ENCODE measurements around the gene SCAI. TPM values are rescaled to one million over a fixed set of nuclear protein-coding genes. Genes with fewer than 3 reads are reported as not detected.

The SCAI gene
- total RNA-seq, 4 donors from 2014 or later = 10.4 to 13.4 (median 12.5) TPM

GRCh38 chr9:125134976-125135375 lies 8.4 kb downstream of the SCAI start:
- TF ChIP-seq, protein P1, sequence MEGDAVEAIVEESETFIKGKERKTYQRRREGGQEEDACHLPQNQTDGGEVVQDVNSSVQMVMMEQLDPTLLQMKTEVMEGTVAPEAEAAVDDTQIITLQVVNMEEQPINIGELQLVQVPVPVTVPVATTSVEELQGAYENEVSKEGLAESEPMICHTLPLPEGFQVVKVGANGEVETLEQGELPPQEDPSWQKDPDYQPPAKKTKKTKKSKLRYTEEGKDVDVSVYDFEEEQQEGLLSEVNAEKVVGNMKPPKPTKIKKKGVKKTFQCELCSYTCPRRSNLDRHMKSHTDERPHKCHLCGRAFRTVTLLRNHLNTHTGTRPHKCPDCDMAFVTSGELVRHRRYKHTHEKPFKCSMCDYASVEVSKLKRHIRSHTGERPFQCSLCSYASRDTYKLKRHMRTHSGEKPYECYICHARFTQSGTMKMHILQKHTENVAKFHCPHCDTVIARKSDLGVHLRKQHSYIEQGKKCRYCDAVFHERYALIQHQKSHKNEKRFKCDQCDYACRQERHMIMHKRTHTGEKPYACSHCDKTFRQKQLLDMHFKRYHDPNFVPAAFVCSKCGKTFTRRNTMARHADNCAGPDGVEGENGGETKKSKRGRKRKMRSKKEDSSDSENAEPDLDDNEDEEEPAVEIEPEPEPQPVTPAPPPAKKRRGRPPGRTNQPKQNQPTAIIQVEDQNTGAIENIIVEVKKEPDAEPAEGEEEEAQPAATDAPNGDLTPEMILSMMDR (IDR thresholded peaks at IDR 0.05) = no peak
- TF ChIP-seq POLR2A (IDR thresholded peaks at IDR 0.05) = no peak
- no peaks in the 10 kb centered on the region for H3K36me3 ChIP-seq
- H3K27me3 ChIP-seq = no peaks in the 10 kb centered on the region
- intact Hi-C loops (cut with DNase I) = no loop called here
- no peaks in the 10 kb centered on the region for H3K9me3 ChIP-seq
- H3K27ac ChIP-seq = no peak overlapping the region
- no peaks in the 10 kb centered on the region for H3K4me1 ChIP-seq
- DNase-seq = no peak
- H3K4me3 ChIP-seq (replicated peaks in 1 of 3) = no peak overlapping the region

DNA sequence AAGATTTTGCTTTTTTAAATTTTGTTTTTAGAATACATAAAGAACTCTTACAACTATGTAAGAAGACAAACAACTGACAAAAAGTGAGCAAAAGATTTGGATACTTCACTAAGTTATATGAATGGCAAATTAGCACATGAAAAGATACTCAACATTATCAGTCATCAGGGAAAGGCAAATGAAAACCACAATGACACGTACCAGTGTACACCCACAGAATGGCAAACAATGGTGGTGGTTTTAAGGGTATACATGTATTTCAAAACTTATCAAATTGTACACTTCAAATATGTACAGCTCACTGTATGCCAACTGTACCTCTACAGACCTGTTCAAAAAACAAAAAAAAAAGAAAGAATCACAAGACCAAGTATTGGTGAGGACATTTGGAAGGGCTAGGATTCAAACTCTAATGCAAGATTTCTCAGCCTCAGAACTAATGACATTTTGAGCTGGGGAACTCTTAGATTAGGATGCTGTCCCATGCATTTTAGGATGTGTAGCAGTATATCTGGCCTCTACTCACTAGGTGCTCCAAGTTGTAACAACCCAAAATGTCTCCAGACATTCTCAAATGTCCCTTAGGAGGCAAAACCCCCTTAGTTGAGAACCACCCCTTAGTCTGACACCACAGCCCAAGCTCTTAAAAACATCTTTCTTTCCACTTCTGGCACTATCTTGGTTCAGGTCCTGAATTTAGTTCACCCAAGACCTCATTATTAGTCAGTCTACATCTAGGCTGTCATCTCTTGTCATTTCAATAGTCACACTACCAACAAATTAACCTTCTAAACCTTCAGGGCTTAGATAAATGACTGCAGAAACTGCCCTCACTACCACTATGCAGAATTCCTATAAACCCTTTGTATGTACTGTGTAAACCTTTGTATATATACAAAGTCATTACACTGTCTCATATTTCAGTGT lies 9.7 kb downstream of the SCAI start:
- no peak overlapping the region for H3K4me3 ChIP-seq (replicated peaks in 1 of 3)
- H3K4me1 ChIP-seq = no peaks in the 10 kb centered on the region
- no peak for DNase-seq
- no peak overlapping the region for H3K27ac ChIP-seq
- TF ChIP-seq, protein P1 (IDR thresholded peaks at IDR 0.05) = no peak
- no peak for TF ChIP-seq POLR2A (IDR thresholded peaks at IDR 0.05)
- no peaks in the 10 kb centered on the region for H3K9me3 ChIP-seq
- WGBS, 2 donors = 84 to 100% methylated on average over 1 of the region's 1 CpG
- no peaks in the 10 kb centered on the region for H3K36me3 ChIP-seq
- no peaks in the 10 kb centered on the region for H3K27me3 ChIP-seq
- intact Hi-C loops (cut with DNase I) = no loop called here

- Histone ChIP-seq H3K27me3 (no peaks in the 10 kb centered on the region), H3K4me1 (peaks cover 0 to 3% of the 10 kb centered on the region in 2 donors), H3K4me3 (replicated peaks in 1 of 3) (no peak overlapping the region), H3K9me3 (no peaks in the 10 kb centered on the region), H3K36me3 (no peaks in the 10 kb centered on the region), H3K27ac (no peak overlapping the region)
- no peak for TF ChIP-seq POLR2A (IDR thresholded peaks at IDR 0.05)
- TF ChIP-seq, protein P1 (IDR thresholded peaks at IDR 0.05) = no peak
- WGBS, 2 donors = 73% methylated on average over 6 of the region's 6 CpGs
- intact Hi-C loops (cut with DNase I) = no loop called here
- no peak for DNase-seq
Observed at GRCh38 chr9:125131778-125132177, 11.6 kb downstream of the SCAI start.

DNA sequence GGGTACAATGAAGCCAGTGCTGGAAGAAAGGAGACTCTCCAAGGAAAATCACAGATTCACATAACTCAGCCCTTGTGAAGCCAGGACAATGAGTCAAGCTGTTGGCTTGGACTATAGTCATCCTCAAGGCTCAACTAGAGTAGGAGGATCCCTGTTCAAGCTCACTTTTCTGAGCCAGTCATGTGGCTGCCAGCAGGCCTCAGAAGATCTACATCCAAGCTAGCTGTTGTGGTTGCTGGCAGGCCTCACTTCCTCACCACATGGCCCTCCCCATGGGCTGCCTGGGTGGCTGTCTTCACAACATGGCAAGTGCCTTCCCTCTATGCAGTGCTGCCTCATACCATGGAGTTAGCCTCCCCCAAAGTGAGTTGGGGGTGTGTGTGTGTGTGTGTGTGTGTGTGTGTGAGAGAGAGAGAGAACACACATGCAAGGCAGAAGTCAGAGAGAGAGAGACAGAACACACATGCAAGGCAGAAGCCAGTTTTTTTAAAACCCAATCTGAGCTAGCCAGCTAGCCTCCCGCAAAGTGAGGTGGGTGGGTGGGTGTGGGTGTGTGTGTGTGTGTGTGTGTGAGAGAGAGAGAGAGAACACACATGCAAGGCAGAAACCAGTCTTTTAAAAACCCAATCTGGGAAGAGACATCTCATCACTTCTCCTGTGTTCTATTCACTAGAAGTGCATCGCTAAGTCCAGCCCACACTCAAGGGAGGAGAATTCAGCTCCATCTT lies 17.1 kb downstream of the SCAI start:
- WGBS, 2 donors = 54 to 80% methylated on average over 2 of the region's 2 CpGs
- no peak for TF ChIP-seq POLR2A (IDR thresholded peaks at IDR 0.05)
- TF ChIP-seq, protein P1 (IDR thresholded peaks at IDR 0.05) = no peak
- H3K36me3 ChIP-seq = no peaks in the 10 kb centered on the region
- H3K4me1 ChIP-seq = peaks cover 9 to 23% of the 10 kb centered on the region in 2 donors
- H3K27me3 ChIP-seq = no peaks in the 10 kb centered on the region
- intact Hi-C loops (cut with DNase I) = no loop called here
- no peaks in the 10 kb centered on the region for H3K9me3 ChIP-seq
- H3K27ac ChIP-seq = peak overlapping the region; percentile 13 to 72 (median 61)
- no peak overlapping the region for H3K4me3 ChIP-seq (replicated peaks in 1 of 3)
- DNase-seq = peak; percentile 67 to 72

- DNase-seq = peak; percentile 68
- Histone ChIP-seq H3K4me1 (peaks cover 9 to 23% of the 10 kb centered on the region in 2 donors), H3K27ac (peak overlapping the region; percentile 61 to 75 (median 72)), H3K36me3 (no peaks in the 10 kb centered on the region), H3K9me3 (no peaks in the 10 kb centered on the region), H3K4me3 (replicated peaks in 1 of 3) (no peak overlapping the region), H3K27me3 (no peaks in the 10 kb centered on the region)
- WGBS, 2 donors = 17 to 32% methylated on average over 7 of the region's 7 CpGs
- TF ChIP-seq, protein P1 (IDR thresholded peaks at IDR 0.05) = no peak
- TF ChIP-seq POLR2A (IDR thresholded peaks at IDR 0.05) = no peak
- intact Hi-C loops (cut with DNase I) = no loop called here
Observed at GRCh38 chr9:125125523-125125922, 17.8 kb downstream of the SCAI start.

Measured in thyroid gland (tissue), 4 donors.